Esophagus squamous epithelium (tissue), 5 donors: Measurements from ENCODE around the gene KIAA1210. TPM values are rescaled to one million over a fixed set of nuclear protein-coding genes. Genes with fewer than 3 reads are reported as not detected.

ENCODE experiments used
- DNase-seq: peaks from one replicate; lab custom pipeline; 2025; lab: John Stamatoyannopoulos, UW
- H3K27ac ChIP-seq, 4 donors: fragments of 200-600 bp; sonication (generic); one replicate each; pipeline ENCODE4 v1.5.1; 2016 to 2019; ENCODE audit warnings: mild to moderate bottlenecking in 1 of 4
- H3K27me3 ChIP-seq, 4 donors: fragments of 200-600 bp; sonication (generic); 1 replicate in 3 of 4; 2 replicates in 1 of 4; pipeline versions ENCODE4 v1.5.1 to v1.6.0; 2017 to 2021; ENCODE audit warnings: antibody characterized with exemption in 1 of 4
- H3K36me3 ChIP-seq, 3 donors: fragments of 200-600 bp; sonication (generic); one replicate each; pipeline ENCODE4 v1.5.1; 2016 to 2019
- H3K4me1 ChIP-seq, 3 donors: fragments of 200-600 bp; sonication (generic); one replicate each; pipeline ENCODE4 v1.5.1; 2017 to 2019
- H3K4me3 ChIP-seq, 4 donors: fragments of 200-600 bp; sonication (generic); 1 replicate in 3 of 4; 2 replicates in 1 of 4; pipeline ENCODE4 v1.5.1; 2016 to 2019; ENCODE audit warnings: mild to moderate bottlenecking in 2 of 4, moderate library complexity in 1 of 4
- H3K9me3 ChIP-seq, 3 donors: fragments of 200-600 bp; sonication (generic); one replicate each; pipeline ENCODE4 v1.5.1; 2016 to 2019
- CTCF ChIP-seq, 6 experiments: fragments of 450-650 bp in 4 of 6; fragments of 200-600 bp in 2 of 6; sonication (generic) in 2 of 6; IDR thresholded peaks; one replicate each; pipeline ENCODE4 v1.5.1; 2016 to 2019; ENCODE audit warnings: antibody characterized with exemption in 6 of 6, mild to moderate bottlenecking in 4 of 6, moderate library complexity in 4 of 6
- POLR2A ChIP-seq, 4 donors: fragments of 450-650 bp; IDR thresholded peaks; one replicate each; pipeline ENCODE4 v1.6.1; 2017; ENCODE audit warnings: antibody characterized with exemption in 4 of 4, mild to moderate bottlenecking in 4 of 4, moderate library complexity in 3 of 4
- WGBS, 2 donors: methylation state at CpG; one replicate each; pipeline ENCODE4 v1.1.5; 2018; 5-methylcytosine and 5-hydroxymethylcytosine counted together
- intact Hi-C: fragments of 100-400 bp; cut with DNase I; formaldehyde crosslinking; loops from one replicate; pipeline ENCODE4 v1.15.0; 2022
- total RNA-seq, 4 donors: library from RNA; depleted of rRNA; stranded (reverse); fragments of >200 nt; gene quantifications; one replicate each; pipeline ENCODE4 v1.1.0, GENCODE V29; 2016
- donor health status: DM: yes; HTN: yes; CAD: no.

KIAA1210 gene
- total RNA-seq, 4 donors from 2014 or later: not detected

GRCh38 chrX:119042996-119043395, 84.6 kb downstream of the KIAA1210 start:
- intact Hi-C loops: no loop called here
- peaks cover 0 to 12% (median 0%) of the 10 kb centered on the region in 3 donors for H3K4me1 ChIP-seq
- WGBS, 2 donors: 60 to 78% methylated on average over 1 of the region's 1 CpG
- H3K27me3 ChIP-seq: no peaks in the 10 kb centered on the region
- no peak for TF ChIP-seq CTCF (IDR thresholded peaks at IDR 0.05)
- no peak for TF ChIP-seq POLR2A (IDR thresholded peaks at IDR 0.05)
- H3K27ac ChIP-seq: no peak overlapping the region
- no peaks in the 10 kb centered on the region for H3K9me3 ChIP-seq
- DNase-seq: no peak
- no peaks in the 10 kb centered on the region for H3K36me3 ChIP-seq
- H3K4me3 ChIP-seq: no peak overlapping the region

- Histone ChIP-seq H3K27ac (peak overlapping the region in 1 of 4 donors; percentile 42), H3K27me3 (no peaks in the 10 kb centered on the region), H3K9me3 (no peaks in the 10 kb centered on the region), H3K4me1 (peaks cover 0 to 12% (median 0%) of the 10 kb centered on the region in 3 donors), H3K36me3 (no peaks in the 10 kb centered on the region), H3K4me3 (no peak overlapping the region)
- intact Hi-C loops: no loop called here
- WGBS, 2 donors: 85 to 86% methylated on average over 3 of the region's 3 CpGs
- TF ChIP-seq CTCF (IDR thresholded peaks at IDR 0.05) (no peak), POLR2A (IDR thresholded peaks at IDR 0.05) (no peak)
- DNase-seq: no peak
Observed at GRCh38 chrX:119042040-119042439, 85.6 kb downstream of the KIAA1210 start.

GRCh38 chrX:119041175-119041574, 86.4 kb downstream of the KIAA1210 start:
- 29 to 50% methylated on average over 1 to 4 of the region's 4 CpGs for WGBS, 2 donors
- Histone ChIP-seq H3K36me3 (no peaks in the 10 kb centered on the region), H3K9me3 (no peaks in the 10 kb centered on the region), H3K27me3 (no peaks in the 10 kb centered on the region), H3K4me1 (peaks cover 0 to 12% (median 0%) of the 10 kb centered on the region in 3 donors), H3K27ac (peak overlapping the region in 2 of 4 donors; percentile 18 to 42), H3K4me3 (no peak overlapping the region)
- no peak for DNase-seq
- intact Hi-C loops: no loop called here
- no peak for TF ChIP-seq CTCF (IDR thresholded peaks at IDR 0.05)
- no peak for TF ChIP-seq POLR2A (IDR thresholded peaks at IDR 0.05)

- DNase-seq: no peak
- peak overlapping the region in 1 of 4 donors; percentile 42 for H3K27ac ChIP-seq
- intact Hi-C loops: no loop called here
- H3K9me3 ChIP-seq: no peaks in the 10 kb centered on the region
- H3K36me3 ChIP-seq: no peaks in the 10 kb centered on the region
- TF ChIP-seq POLR2A (IDR thresholded peaks at IDR 0.05) (no peak), CTCF (IDR thresholded peaks at IDR 0.05) (no peak)
- WGBS, 2 donors: 47 to 67% methylated on average over 4 to 6 of the region's 6 CpGs
- H3K4me1 ChIP-seq: peaks cover 0 to 12% (median 0%) of the 10 kb centered on the region in 3 donors
- no peaks in the 10 kb centered on the region for H3K27me3 ChIP-seq
- no peak overlapping the region for H3K4me3 ChIP-seq
Observed at GRCh38 chrX:119040432-119040831, 87.2 kb downstream of the KIAA1210 start.

- Histone ChIP-seq H3K9me3 (no peaks in the 10 kb centered on the region), H3K4me3 (no peak overlapping the region), H3K4me1 (peaks cover 0 to 12% (median 0%) of the 10 kb centered on the region in 3 donors), H3K27ac (no peak overlapping the region), H3K36me3 (no peaks in the 10 kb centered on the region), H3K27me3 (no peaks in the 10 kb centered on the region)
- no peak for DNase-seq
- no peak for TF ChIP-seq CTCF (IDR thresholded peaks at IDR 0.05)
- no peak for TF ChIP-seq POLR2A (IDR thresholded peaks at IDR 0.05)
- intact Hi-C loops: no loop called here
- WGBS, 2 donors: 52 to 69% methylated on average over 2 to 4 of the region's 4 CpGs
Observed at GRCh38 chrX:119036107-119037029, 91.2 kb downstream of the KIAA1210 start.
